Neuronal stem cell (in vitro differentiated cells): ENCODE data around the gene UQCC5.
A peak's percentile ranks its signal among the peaks of the same experiment; 100 is the strongest.

Experiments
- DNase-seq: peaks from one replicate; pipeline ENCODE4 v3.0.0-alpha.2; 2013; ENCODE audit warnings: low spot score
- H2AFZ ChIP-seq: one replicate; pipeline ENCODE4 v1.6.1; 2013; ENCODE audit warnings: mild to moderate bottlenecking, low read length, inconsistent platforms
- H2AK5ac ChIP-seq: 2 replicates; pipeline ENCODE4 v1.6.1; 2013; ENCODE audit warnings: low read depth, mild to moderate bottlenecking, inconsistent platforms, low read length, moderate library complexity, mixed read lengths
- H2BK120ac ChIP-seq: 2 replicates; pipeline ENCODE4 v1.6.1; 2013; ENCODE audit warnings: low read depth, mild to moderate bottlenecking, inconsistent platforms, low read length, moderate library complexity, mixed read lengths
- H2BK12ac ChIP-seq: one replicate; pipeline ENCODE4 v1.6.1; 2013; ENCODE audit warnings: low read length, inconsistent platforms
- H2BK15ac ChIP-seq: 2 replicates; pipeline ENCODE4 v1.6.1; 2013; ENCODE audit warnings: mild to moderate bottlenecking, low read length, inconsistent platforms, mixed read lengths
- H2BK5ac ChIP-seq: one replicate; pipeline ENCODE4 v1.6.1; 2013; ENCODE audit warnings: inconsistent platforms, mild to moderate bottlenecking, low read length, moderate library complexity
- H3K14ac ChIP-seq: one replicate; pipeline ENCODE4 v1.6.1; 2013; ENCODE audit warnings: low read length, inconsistent platforms
- H3K18ac ChIP-seq: 2 replicates; pipeline ENCODE4 v1.6.1; 2013; ENCODE audit warnings: low read length, inconsistent platforms
- H3K23ac ChIP-seq: 2 replicates; pipeline ENCODE4 v1.6.1; 2013; ENCODE audit warnings: low read depth, mild to moderate bottlenecking, mixed read lengths, low read length, inconsistent platforms; ENCODE audit not compliant: poor library complexity
- H3K27ac ChIP-seq: replicated peaks from 3 replicates; pipeline ENCODE4 v1.5.1; 2013; ENCODE audit warnings: low read length, inconsistent platforms
- H3K27me3 ChIP-seq, 3 experiments: 2 replicates each; pipeline ENCODE4 v1.6.1; 2013; ENCODE audit warnings: low read length in 3 of 3, mild to moderate bottlenecking in 2 of 3, inconsistent platforms in 1 of 3, low read depth in 1 of 3, mixed read lengths in 1 of 3, moderate library complexity in 1 of 3; ENCODE audit not compliant: control insufficient read depth in 3 of 3, insufficient read depth in 3 of 3
- H3K36me3 ChIP-seq, 2 donors: replicated peaks in 1 of 2; 2 replicates each; pipeline ENCODE4 v1.6.1; 2013; ENCODE audit warnings: low read length in 2 of 2; ENCODE audit not compliant: control insufficient read depth in 2 of 2, insufficient read depth in 2 of 2
- H3K4ac ChIP-seq: 2 replicates; pipeline ENCODE4 v1.6.1; 2013; ENCODE audit warnings: inconsistent platforms, mild to moderate bottlenecking, low read length, moderate library complexity
- H3K4me1 ChIP-seq, 2 donors: 1 replicate in 1 of 2; 2 replicates in 1 of 2; pipeline ENCODE4 v1.6.1; 2013; ENCODE audit warnings: low read length in 2 of 2, low read depth in 1 of 2; ENCODE audit not compliant: control insufficient read depth in 2 of 2, insufficient read depth in 1 of 2
- H3K4me2 ChIP-seq: one replicate; pipeline ENCODE4 v1.6.1; 2013; ENCODE audit warnings: mild to moderate bottlenecking, low read length, inconsistent platforms; ENCODE audit not compliant: insufficient read depth, poor library complexity, severe bottlenecking
- H3K4me3 ChIP-seq, 2 donors: 2 replicates each; pipeline ENCODE4 v1.5.1; 2013; ENCODE audit warnings: low read length in 2 of 2, mild to moderate bottlenecking in 2 of 2, inconsistent platforms in 1 of 2, moderate library complexity in 1 of 2
- H3K79me1 ChIP-seq: one replicate; pipeline ENCODE4 v1.6.1; 2013; ENCODE audit warnings: low read depth, mild to moderate bottlenecking, inconsistent platforms, low read length, moderate library complexity
- H3K9ac ChIP-seq: one replicate; pipeline ENCODE4 v1.6.1; 2013; ENCODE audit warnings: mild to moderate bottlenecking, low read depth, low read length, inconsistent platforms; ENCODE audit not compliant: poor library complexity
- H3K9me3 ChIP-seq, 2 donors: replicated peaks in 1 of 2; 2 replicates each; pipeline versions ENCODE3 to v1.6.1; 2013; ENCODE audit warnings: low read length in 2 of 2, mild to moderate bottlenecking in 2 of 2, inconsistent platforms in 1 of 2, low read depth in 1 of 2, mixed read lengths in 1 of 2, moderate library complexity in 1 of 2; ENCODE audit not compliant: control insufficient read depth in 2 of 2, insufficient read depth in 1 of 2
- H4K8ac ChIP-seq: one replicate; pipeline ENCODE4 v1.6.1; 2013; ENCODE audit warnings: low read depth, mild to moderate bottlenecking, inconsistent platforms, low read length, moderate library complexity
- H4K91ac ChIP-seq: one replicate; pipeline ENCODE4 v1.6.1; 2013; ENCODE audit warnings: low read length, low read depth, mild to moderate bottlenecking, inconsistent platforms; ENCODE audit not compliant: poor library complexity
- WGBS, 2 donors: extraction: QIAGEN DNeasy Blood & Tissue Kit; methylation state at CpG; one replicate each; pipeline ENCODE4 v1.1.7; 2013; ENCODE audit warnings: missing lambda C conversion rate in 2 of 2, mixed read lengths in 1 of 2; ENCODE audit not compliant: insufficient read length in 2 of 2, insufficient replicate concordance in 1 of 2; ENCODE audit errors: extremely low coverage in 2 of 2; 5-methylcytosine and 5-hydroxymethylcytosine counted together

UQCC5 gene

GRCh38 chr3:52521881-52522650, 14.3 kb upstream of the UQCC5 start:
- DNase-seq = no peak
- H3K36me3 ChIP-seq = peaks cover 30 to 31% of the 10 kb centered on the region in 2 donors
- peak overlapping the region; percentile 65 for H4K8ac ChIP-seq
- no peak overlapping the region for H2BK12ac ChIP-seq
- no peak overlapping the region for H3K18ac ChIP-seq
- peak overlapping the region; percentile 44 for H3K9ac ChIP-seq
- H2AFZ ChIP-seq = no peak overlapping the region
- H3K27me3 ChIP-seq = peaks cover 2 to 9% (median 5%) of the 10 kb centered on the region in 3 experiments
- WGBS, 2 donors = no CpG with 5 or more reads among the region's 33 CpGs
- H3K23ac ChIP-seq = peak overlapping the region; percentile 73
- H3K79me1 ChIP-seq = peaks cover 2% of the 10 kb centered on the region
- H2BK5ac ChIP-seq = no peak overlapping the region
- no peak overlapping the region for H3K27ac ChIP-seq
- no peak overlapping the region for H3K14ac ChIP-seq
- H2AK5ac ChIP-seq = peak overlapping the region; percentile 52
- H3K9me3 ChIP-seq = no peaks in the 10 kb centered on the region
- peak overlapping the region in 1 of 2 donors; percentile 28 for H3K4me3 ChIP-seq
- H3K4ac ChIP-seq = no peak overlapping the region
- peak overlapping the region; percentile 17 for H2BK15ac ChIP-seq
- peaks cover 10 to 19% of the 10 kb centered on the region in 2 donors for H3K4me1 ChIP-seq
- H2BK120ac ChIP-seq = no peak overlapping the region
- H3K4me2 ChIP-seq = no peak overlapping the region
- no peak overlapping the region for H4K91ac ChIP-seq

- Histone ChIP-seq H3K9me3 (no peaks in the 10 kb centered on the region), H3K4me2 (no peak overlapping the region), H3K9ac (peak overlapping the region; percentile 44), H2BK12ac (no peak overlapping the region), H4K8ac (no peak overlapping the region), H3K23ac (peak overlapping the region; percentile 73), H2BK15ac (no peak overlapping the region), H2BK120ac (no peak overlapping the region), H2BK5ac (no peak overlapping the region), H3K4ac (no peak overlapping the region), H2AK5ac (no peak overlapping the region), H4K91ac (no peak overlapping the region), H3K27ac (no peak overlapping the region), H3K27me3 (peaks cover under 1 to 7% (median 2%) of the 10 kb centered on the region in 3 experiments), H3K79me1 (peaks cover 2% of the 10 kb centered on the region), H3K14ac (no peak overlapping the region), H3K36me3 (peaks cover 36 to 38% of the 10 kb centered on the region in 2 donors), H2AFZ (no peak overlapping the region), H3K4me1 (peaks cover 15 to 24% of the 10 kb centered on the region in 2 donors), H3K4me3 (no peak overlapping the region), H3K18ac (no peak overlapping the region)
- no CpG with 5 or more reads among the region's 14 CpGs for WGBS, 2 donors
- no peak for DNase-seq
Measured at GRCh38 chr3:52522651-52523251, 13.7 kb upstream of the UQCC5 start.

DNA sequence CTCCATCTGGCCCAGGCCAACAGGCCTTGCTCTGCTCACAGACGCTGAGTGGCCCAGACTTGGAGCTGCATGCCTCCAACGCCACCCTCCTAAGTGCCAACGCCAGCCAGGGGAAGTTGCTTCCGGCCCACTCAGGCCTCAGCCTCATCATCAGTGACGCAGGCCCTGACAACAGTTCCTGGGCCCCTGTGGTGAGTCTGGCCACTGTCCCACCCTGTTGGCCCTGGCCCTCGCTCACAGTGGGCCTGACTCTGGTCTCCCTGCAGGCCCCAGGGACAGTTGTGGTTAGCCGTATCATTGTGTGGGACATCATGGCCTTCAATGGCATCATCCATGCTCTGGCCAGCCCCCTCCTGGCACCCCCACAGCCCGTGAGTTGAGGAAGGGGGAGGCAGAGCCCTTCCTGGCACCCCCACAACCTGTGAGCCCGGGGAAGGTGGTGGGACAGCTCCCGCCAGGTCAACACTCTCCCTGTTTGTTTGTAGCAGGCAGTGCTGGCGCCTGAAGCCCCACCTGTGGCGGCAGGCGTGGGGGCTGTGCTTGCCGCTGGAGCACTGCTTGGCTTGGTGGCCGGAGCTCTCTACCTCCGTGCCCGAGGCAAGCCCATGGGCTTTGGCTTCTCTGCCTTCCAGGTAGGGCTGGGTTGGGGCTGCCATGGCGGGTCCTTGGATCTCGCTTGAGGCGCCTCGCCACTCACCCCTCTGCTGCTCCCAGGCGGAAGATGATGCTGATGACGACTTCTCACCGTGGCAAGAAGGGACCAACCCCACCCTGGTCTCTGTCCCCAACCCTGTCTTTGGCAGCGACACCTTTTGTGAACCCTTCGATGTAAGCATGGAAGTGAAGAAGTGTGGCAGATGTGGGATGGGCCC, 12.8 kb upstream of the UQCC5 start:
- H3K36me3 ChIP-seq = peaks cover 44 to 47% of the 10 kb centered on the region in 2 donors
- H3K4me2 ChIP-seq = no peak overlapping the region
- H3K27me3 ChIP-seq = no peaks in the 10 kb centered on the region
- H2BK15ac ChIP-seq = no peak overlapping the region
- H3K4me3 ChIP-seq = no peak overlapping the region
- H2AFZ ChIP-seq = no peak overlapping the region
- H2AK5ac ChIP-seq = no peak overlapping the region
- H3K9ac ChIP-seq = no peak overlapping the region
- H4K8ac ChIP-seq = no peak overlapping the region
- H2BK5ac ChIP-seq = no peak overlapping the region
- peak overlapping the region; percentile 64 for H3K18ac ChIP-seq
- H2BK120ac ChIP-seq = no peak overlapping the region
- H3K23ac ChIP-seq = no peak overlapping the region
- no peak for DNase-seq
- no peak overlapping the region for H3K4ac ChIP-seq
- no peak overlapping the region for H3K14ac ChIP-seq
- peaks cover 2% of the 10 kb centered on the region for H3K79me1 ChIP-seq
- H3K27ac ChIP-seq = no peak overlapping the region
- H2BK12ac ChIP-seq = no peak overlapping the region
- WGBS, 2 donors = no CpG with 5 or more reads among the region's 26 CpGs
- no peak overlapping the region for H4K91ac ChIP-seq
- peaks cover 11 to 24% of the 10 kb centered on the region in 2 donors for H3K4me1 ChIP-seq
- H3K9me3 ChIP-seq = no peaks in the 10 kb centered on the region
